Medulla oblongata (tissue), 1 donor: ENCODE measurements around the gene CYP2F1.

Experiments used
- DNase-seq: peaks from one replicate; pipeline ENCODE4 v3.0.0-alpha.2; 2015; ENCODE audit errors: extremely low spot score

Gene CYP2F1

GRCh38 chr19:41175801-41176777, 61.9 kb downstream of the CYP2F1 start:
- DNase-seq, result peak; percentile 83
